Cardiac fibroblast (primary cell): Measurements from ENCODE around the gene COPS9.

ENCODE experiments used
- DNase-seq, 2 donors: peaks; one replicate each; pipeline versions ENCODE4 v3.0.0 to v3.0.0-alpha.2; 2010; ENCODE audit warnings: low read depth in 2 of 2
- H3K4me3 ChIP-seq, 2 donors: replicated peaks in 1 of 2; 1 replicate in 1 of 2; 2 replicates in 1 of 2; pipeline ENCODE4 v1.5.1; 2011; ENCODE audit warnings: low read depth in 2 of 2, low read length in 2 of 2, mild to moderate bottlenecking in 2 of 2, moderate library complexity in 1 of 2
- CTCF ChIP-seq: IDR thresholded peaks from one replicate; pipeline ENCODE4 v1.5.1; 2011; ENCODE audit warnings: low read depth, mild to moderate bottlenecking, low read length, inconsistent platforms

Gene COPS9

GRCh38 chr2:240166191-240166590, 30.1 kb upstream of the COPS9 start:
- TF ChIP-seq CTCF, result no peak
- no peak for DNase-seq
- no peak overlapping the region for H3K4me3 ChIP-seq

GRCh38 chr2:240165661-240166060, 29.6 kb upstream of the COPS9 start:
- no peak overlapping the region for H3K4me3 ChIP-seq
- no peak for DNase-seq
- TF ChIP-seq CTCF, result no peak

GRCh38 chr2:240165034-240165433, 28.9 kb upstream of the COPS9 start:
- no peak for TF ChIP-seq CTCF
- no peak overlapping the region for H3K4me3 ChIP-seq
- no peak for DNase-seq

- no peak overlapping the region for H3K4me3 ChIP-seq
- no peak for TF ChIP-seq CTCF
- DNase-seq, result no peak
Observed at GRCh38 chr2:240164586-240164985, 28.5 kb upstream of the COPS9 start.

- H3K4me3 ChIP-seq, result no peak overlapping the region
- no peak for DNase-seq
- TF ChIP-seq CTCF, result no peak
Observed at GRCh38 chr2:240163844-240164574, 27.9 kb upstream of the COPS9 start.

GRCh38 chr2:240162939-240163714, 27.0 kb upstream of the COPS9 start:
- TF ChIP-seq CTCF, result no peak
- no peak overlapping the region for H3K4me3 ChIP-seq
- no peak for DNase-seq
